HCT116 (cell line): ENCODE data around the gene CCM2.

Experiments used
- CTCF ChIP-seq, 3 experiments: fragments of 200-600 bp in 1 of 3; sonication (generic) in 1 of 3; IDR thresholded peaks in 2 of 3; conservative IDR thresholded peaks in 1 of 3; 2 replicates each; pipeline ENCODE4 v1.5.1; 2012 to 2017; ENCODE audit warnings: low read depth in 2 of 3, low read length in 2 of 3, antibody characterized with exemption in 1 of 3, borderline replicate concordance in 1 of 3, control low read depth in 1 of 3, mild to moderate bottlenecking in 1 of 3, mixed read lengths in 1 of 3, mixed run types in 1 of 3, moderate library complexity in 1 of 3; ENCODE audit not compliant: insufficient read depth in 1 of 3
- POLR2AphosphoS5 ChIP-seq: IDR thresholded peaks from 2 replicates; pipeline ENCODE4 v1.6.1; 2011; ENCODE audit warnings: mild to moderate bottlenecking, low read depth, low read length, moderate library complexity

- TF ChIP-seq CTCF (IDR thresholded peaks at IDR 0.05 in 2 of 3, conservative IDR thresholded peaks at IDR 0.05 in 1 of 3; ENCODE audit: borderline replicate concordance in 1 of 3, insufficient read depth in 1 of 3, low read depth in 2 of 3, low read length in 2 of 3): no peak
- no peak for TF ChIP-seq POLR2AphosphoS5
Observed at GRCh38 chr7:44958645-44959344, 41.2 kb upstream of the CCM2 start.
